Liver (tissue), 9 donors: ENCODE results near the gene TMEM100. TPM values are rescaled to one million over a fixed set of nuclear protein-coding genes. Genes with fewer than 3 reads are reported as not detected.

Experiments used
- DNase-seq: peaks from one replicate; pipeline ENCODE4 v3.0.0-alpha.2; 2017; ENCODE audit warnings: low spot score
- H3K27ac ChIP-seq, 2 donors: one replicate each; pipeline ENCODE4 v1.7.0; 2013; ENCODE audit warnings: inconsistent platforms in 2 of 2, low read length in 2 of 2, control low read depth in 1 of 2, low read depth in 1 of 2, mild to moderate bottlenecking in 1 of 2
- H3K27me3 ChIP-seq, 4 donors: one replicate each; pipeline versions ENCODE4 v1.6.1 to v1.7.0; 2013; ENCODE audit warnings: low read length in 3 of 4, inconsistent platforms in 1 of 4, mild to moderate bottlenecking in 1 of 4, moderate library complexity in 1 of 4; ENCODE audit not compliant: control insufficient read depth in 4 of 4, insufficient read depth in 4 of 4
- H3K36me3 ChIP-seq, 4 donors: one replicate each; pipeline versions ENCODE4 v1.6.1 to v1.7.0; 2013; ENCODE audit warnings: low read length in 3 of 4, mild to moderate bottlenecking in 3 of 4, low read depth in 1 of 4, moderate library complexity in 1 of 4; ENCODE audit not compliant: control insufficient read depth in 4 of 4, insufficient read depth in 3 of 4
- H3K4me1 ChIP-seq, 4 donors: one replicate each; pipeline versions ENCODE4 v1.6.1 to v1.7.0; 2013; ENCODE audit warnings: low read length in 3 of 4, mild to moderate bottlenecking in 3 of 4, moderate library complexity in 1 of 4; ENCODE audit not compliant: control insufficient read depth in 4 of 4, insufficient read depth in 4 of 4
- H3K4me3 ChIP-seq, 3 donors: one replicate each; pipeline versions ENCODE4 v1.6.1 to v1.7.0; 2013; ENCODE audit warnings: low read length in 3 of 3, control low read depth in 1 of 3, low read depth in 1 of 3, mild to moderate bottlenecking in 1 of 3
- H3K9ac ChIP-seq, 2 donors: one replicate each; pipeline ENCODE4 v1.7.0; 2013; ENCODE audit warnings: low read length in 2 of 2, mild to moderate bottlenecking in 2 of 2, moderate library complexity in 2 of 2, control low read depth in 1 of 2, low read depth in 1 of 2
- H3K9me3 ChIP-seq, 4 donors: one replicate each; pipeline versions ENCODE4 v1.6.1 to v1.7.0; 2013; ENCODE audit warnings: low read length in 3 of 4; ENCODE audit not compliant: control insufficient read depth in 4 of 4
- ATF3 ChIP-seq: IDR thresholded peaks from 2 replicates; pipeline ENCODE4 v1.6.1; 2016; ENCODE audit warnings: antibody characterized with exemption
- CTCF ChIP-seq: fragments of 150-350 bp; IDR thresholded peaks from 2 replicates; pipeline ENCODE4 v1.5.1; 2017; ENCODE audit warnings: improper control_type of control experiment, low read depth, low read length; ENCODE audit not compliant: missing input control
- EGR1 ChIP-seq, 2 donors: IDR thresholded peaks; 2 replicates each; pipeline ENCODE4 v1.6.1; 2016 to 2018; ENCODE audit warnings: antibody characterized with exemption in 2 of 2, low read depth in 2 of 2
- FOXA1 ChIP-seq: IDR thresholded peaks from 2 replicates; pipeline ENCODE4 v1.6.1; 2016; ENCODE audit warnings: antibody characterized with exemption
- FOXA2 ChIP-seq: IDR thresholded peaks from 2 replicates; pipeline ENCODE4 v1.6.1; 2016; ENCODE audit warnings: antibody characterized with exemption
- GABPA ChIP-seq, 2 donors: IDR thresholded peaks in 1 of 2; conservative IDR thresholded peaks in 1 of 2; 2 replicates each; pipeline ENCODE4 v1.6.1; 2016; ENCODE audit warnings: antibody characterized with exemption in 2 of 2, mild to moderate bottlenecking in 1 of 2, moderate library complexity in 1 of 2
- HNF4A ChIP-seq, 2 donors: conservative IDR thresholded peaks; 2 replicates each; pipeline ENCODE4 v1.6.1; 2016; ENCODE audit warnings: antibody characterized with exemption in 2 of 2, mild to moderate bottlenecking in 2 of 2
- HNF4G ChIP-seq: IDR thresholded peaks from 2 replicates; pipeline ENCODE4 v1.6.1; 2016; ENCODE audit warnings: antibody characterized with exemption
- JUND ChIP-seq, 2 donors: IDR thresholded peaks; 2 replicates each; pipeline ENCODE4 v1.6.1; 2016; ENCODE audit warnings: antibody characterized with exemption in 2 of 2
- MAX ChIP-seq: IDR thresholded peaks from 2 replicates; pipeline ENCODE4 v1.6.1; 2016; ENCODE audit warnings: antibody characterized with exemption
- NR2F2 ChIP-seq: IDR thresholded peaks from 2 replicates; pipeline ENCODE4 v1.6.1; 2016; ENCODE audit warnings: antibody characterized with exemption
- RAD21 ChIP-seq, 2 donors: IDR thresholded peaks; 2 replicates each; pipeline ENCODE4 v1.6.1; 2016; ENCODE audit warnings: antibody characterized with exemption in 2 of 2, mild to moderate bottlenecking in 2 of 2
- REST ChIP-seq: IDR thresholded peaks from 2 replicates; pipeline ENCODE4 v1.6.1; 2016; ENCODE audit warnings: antibody characterized with exemption, mild to moderate bottlenecking
- RXRA ChIP-seq, 2 donors: IDR thresholded peaks; 2 replicates each; pipeline ENCODE4 v1.6.1; 2017 to 2018; ENCODE audit warnings: antibody characterized with exemption in 2 of 2, mild to moderate bottlenecking in 1 of 2
- SP1 ChIP-seq: IDR thresholded peaks from 2 replicates; pipeline ENCODE4 v1.6.1; 2018; ENCODE audit warnings: antibody characterized with exemption, mild to moderate bottlenecking
- TAF1 ChIP-seq: conservative IDR thresholded peaks from 2 replicates; pipeline ENCODE4 v1.6.1; 2016; ENCODE audit warnings: antibody characterized with exemption, mild to moderate bottlenecking
- YY1 ChIP-seq: IDR thresholded peaks from 2 replicates; pipeline ENCODE4 v1.6.1; 2016; ENCODE audit warnings: antibody characterized with exemption, mild to moderate bottlenecking
- ZBTB33 ChIP-seq: IDR thresholded peaks from 2 replicates; pipeline ENCODE4 v1.6.1; 2016; ENCODE audit warnings: antibody characterized with exemption
- WGBS: extraction: QIAGEN DNeasy Blood & Tissue Kit; methylation state at CpG from one replicate; pipeline ENCODE4 v1.1.7; 2013; 5-methylcytosine and 5-hydroxymethylcytosine counted together
- polyA plus RNA-seq, 2 donors: library from polyadenylated mRNA; stranded (reverse) in 1 of 2; unstranded in 1 of 2; fragments of 200-250 nt in 1 of 2; fragments of >200 nt in 1 of 2; fragmentation: Nextera tagmentation in 1 of 2; extraction: Ambion mirVana in 1 of 2; gene quantifications; one replicate each; pipeline versions ENCODE4 v1.2.1 to v1.2.3, GENCODE V29; 2013 to 2015
- total RNA-seq, 2 donors: library from RNA; depleted of rRNA; stranded (reverse); fragments of >200 nt; gene quantifications; one replicate each; pipeline ENCODE4 v1.2.3, GENCODE V29; 2014
- donor health status: healthy.
- donor health status: healthy.
- donor health status: healthy.
- donor health status: healthy.
- donor health status: healthy.

The TMEM100 gene
- total and polyA plus RNA-seq, 4 donors, result 0.09 to 4.8 (median 2.3) TPM

- no peaks in the 10 kb centered on the region for H3K36me3 ChIP-seq
- peak overlapping the region; percentile 34 to 51 for H3K27ac ChIP-seq
- H3K9me3 ChIP-seq, result no peaks in the 10 kb centered on the region
- peaks cover 5 to 27% (median 19%) of the 10 kb centered on the region in 4 donors for H3K4me1 ChIP-seq
- TF ChIP-seq NR2F2, result no peak
- TF ChIP-seq GABPA (IDR thresholded peaks at IDR 0.05 in 1 of 2, conservative IDR thresholded peaks at IDR 0.05 in 1 of 2), result peak in 1 of 2 donors; percentile 13
- TF ChIP-seq FOXA1, result peak; percentile 47
- peak; percentile 76 to 80 for TF ChIP-seq RXRA (IDR thresholded peaks at IDR 0.05)
- TF ChIP-seq ZBTB33, result peak; percentile 12
- no peak for TF ChIP-seq TAF1
- TF ChIP-seq MAX, result no peak
- TF ChIP-seq HNF4G, result no peak
- TF ChIP-seq REST, result no peak
- TF ChIP-seq RAD21 (IDR thresholded peaks at IDR 0.05), result peak in 1 of 2 donors; percentile 22
- peak; percentile 64 for TF ChIP-seq SP1
- peak; percentile 56 for TF ChIP-seq YY1
- TF ChIP-seq FOXA2, result peak; percentile 81
- TF ChIP-seq EGR1 (IDR thresholded peaks at IDR 0.05; ENCODE audit: low read depth in 2 of 2), result no peak
- peak in 1 of 2 donors; percentile 31 for TF ChIP-seq JUND (IDR thresholded peaks at IDR 0.05)
- no peak for TF ChIP-seq CTCF
- TF ChIP-seq ATF3, result no peak
- TF ChIP-seq HNF4A (conservative IDR thresholded peaks at IDR 0.05), result peak in 1 of 2 donors; percentile 63
- 23% methylated on average over 3 of the region's 3 CpGs for WGBS
- H3K27me3 ChIP-seq, result no peaks in the 10 kb centered on the region
- no peak for DNase-seq
- no peak overlapping the region for H3K4me3 ChIP-seq
- no peak overlapping the region for H3K9ac ChIP-seq
Measured at GRCh38 chr17:55747209-55747608, 24.5 kb upstream of the TMEM100 start.
